SK-N-SH (cell line): ENCODE results near the gene ELANE. TPM values are rescaled to one million over a fixed set of nuclear protein-coding genes. Genes with fewer than 3 reads are reported as not detected.

Experiments used
- CTCF ChIA-PET: fragments of 300-600, 350-600 bp; formaldehyde crosslinking; extraction: SDS; loops from one replicate; lab custom pipeline; 2021; lab: Yijun Ruan, JAX
- POLR2A ChIA-PET: fragments of 350-600 bp; sonication (Branson Sonifier 250); formaldehyde crosslinking; extraction: SDS; loops from one replicate; lab custom pipeline; 2020; ENCODE audit warnings: antibody characterized with exemption, inconsistent platforms; lab: Yijun Ruan, JAX
- DNase-seq: peaks from one replicate; pipeline ENCODE4 v3.0.0; 2012
- H2AFZ ChIP-seq: fragments of 200-600 bp; sonication (generic); 2 replicates; pipeline ENCODE4 v1.8.1; 2016; ENCODE audit warnings: antibody characterized with exemption, mild to moderate bottlenecking, low read depth
- H3F3A ChIP-seq: fragments of 200-600 bp; sonication (generic); replicated peaks from 2 replicates; pipeline ENCODE3; 2016; ENCODE audit warnings: antibody characterized with exemption, mild to moderate bottlenecking; ENCODE audit not compliant: insufficient read depth
- H3K27ac ChIP-seq, 2 experiments: fragments of 200-500 bp in 1 of 2; fragments of 200-600 bp in 1 of 2; sonication (Bioruptor generic) in 1 of 2; sonication (generic), shearing (Covaris generic) in 1 of 2; 2 replicates each; pipeline versions ENCODE4 v1.5.1 to v1.6.1; 2014 to 2016; ENCODE audit warnings: low read depth in 2 of 2, inconsistent platforms in 1 of 2, low read length in 1 of 2, mild to moderate bottlenecking in 1 of 2, mixed read lengths in 1 of 2
- H3K27me3 ChIP-seq: fragments of 200-600 bp; sonication (generic), shearing (Covaris generic); 2 replicates; pipeline ENCODE4 v1.6.1; 2016; ENCODE audit warnings: mixed run types; ENCODE audit not compliant: insufficient read depth
- H3K36me3 ChIP-seq, 2 experiments: fragments of 200-500 bp in 1 of 2; fragments of 200-600 bp in 1 of 2; sonication (Bioruptor generic) in 1 of 2; sonication (generic) in 1 of 2; replicated peaks in 1 of 2; 2 replicates each; pipeline versions ENCODE3 to v1.5.1; 2014 to 2016; ENCODE audit warnings: low read length in 1 of 2, mild to moderate bottlenecking in 1 of 2; ENCODE audit not compliant: insufficient read depth in 2 of 2, control insufficient read depth in 1 of 2
- H3K4me1 ChIP-seq, 2 experiments: fragments of 200-500 bp in 1 of 2; fragments of 200-600 bp in 1 of 2; sonication (Bioruptor generic) in 1 of 2; sonication (generic), shearing (Covaris generic) in 1 of 2; 2 replicates each; pipeline versions ENCODE4 v1.5.1 to v1.6.1; 2014 to 2016; ENCODE audit warnings: low read depth in 1 of 2, low read length in 1 of 2, mixed run types in 1 of 2; ENCODE audit not compliant: insufficient read depth in 2 of 2, control insufficient read depth in 1 of 2
- H3K4me2 ChIP-seq: fragments of 200-600 bp; sonication (generic), shearing (Covaris generic); 2 replicates; pipeline ENCODE4 v1.6.1; 2017; ENCODE audit warnings: mixed run types
- H3K4me3 ChIP-seq, 2 experiments: fragments of 200-500 bp in 1 of 2; fragments of 200-600 bp in 1 of 2; sonication (Bioruptor generic) in 1 of 2; sonication (generic), shearing (Covaris generic) in 1 of 2; 2 replicates each; pipeline versions ENCODE4 v1.5.1 to v1.8.1; 2014 to 2016; ENCODE audit warnings: low read depth in 2 of 2, inconsistent platforms in 1 of 2, low read length in 1 of 2, mild to moderate bottlenecking in 1 of 2, mixed read lengths in 1 of 2, moderate library complexity in 1 of 2
- H3K79me2 ChIP-seq: fragments of 200-600 bp; sonication (generic); 2 replicates; pipeline ENCODE4 v1.8.1; 2017; ENCODE audit warnings: mild to moderate bottlenecking; ENCODE audit not compliant: insufficient read depth
- H3K9ac ChIP-seq: fragments of 200-600 bp; sonication (generic); 2 replicates; pipeline ENCODE4 v1.6.1; 2017; ENCODE audit warnings: mixed run types
- H3K9me2 ChIP-seq: fragments of 200-600 bp; sonication (generic); 2 replicates; pipeline ENCODE4 v1.6.1; 2017; ENCODE audit warnings: mixed run types
- H3K9me3 ChIP-seq: fragments of 200-600 bp; sonication (generic); 2 replicates; pipeline ENCODE4 v1.6.1; 2017; ENCODE audit warnings: mixed run types, mild to moderate bottlenecking, moderate library complexity
- H4K20me1 ChIP-seq: fragments of 200-600 bp; sonication (generic); 2 replicates; pipeline ENCODE4 v1.6.1; 2017; ENCODE audit warnings: mild to moderate bottlenecking, mixed run types; ENCODE audit not compliant: insufficient read depth
- CHD2 ChIP-seq: fragments of 150-350 bp; IDR thresholded peaks from 2 replicates; pipeline ENCODE4 v1.6.1; 2018; ENCODE audit warnings: low read length; ENCODE audit not compliant: partially characterized antibody
- FOSL2 ChIP-seq: IDR thresholded peaks from 2 replicates; pipeline ENCODE4 v1.4.0; 2012; ENCODE audit warnings: low read depth, mild to moderate bottlenecking, moderate library complexity, borderline replicate concordance
- MAX ChIP-seq: IDR thresholded peaks from 2 replicates; pipeline ENCODE4 v1.4.0; 2012; ENCODE audit warnings: low read depth
- MEF2A ChIP-seq: IDR thresholded peaks from 2 replicates; pipeline ENCODE4 v1.4.0; 2012; ENCODE audit warnings: low read depth, borderline replicate concordance
- MXI1 ChIP-seq: IDR thresholded peaks from 2 replicates; pipeline ENCODE4 v1.6.1; 2012; ENCODE audit warnings: mild to moderate bottlenecking, low read depth, low read length, improper control_type of control experiment
- RAD21 ChIP-seq: IDR thresholded peaks from 2 replicates; pipeline ENCODE4 v1.6.1; 2012; ENCODE audit warnings: mild to moderate bottlenecking, low read length
- RCOR1 ChIP-seq: fragments of 150-350 bp; IDR thresholded peaks from 2 replicates; pipeline ENCODE4 v1.6.1; 2017; ENCODE audit warnings: antibody characterized with exemption, low read length
- RXRA ChIP-seq: IDR thresholded peaks from 2 replicates; pipeline ENCODE4 v1.4.0; 2012; ENCODE audit warnings: low read depth, mild to moderate bottlenecking, borderline replicate concordance
- SIN3A ChIP-seq: IDR thresholded peaks from 2 replicates; pipeline ENCODE4 v1.6.1; 2012; ENCODE audit warnings: low read depth, mild to moderate bottlenecking, low read length, moderate library complexity, borderline replicate concordance
- SMC3 ChIP-seq: IDR thresholded peaks from 2 replicates; pipeline ENCODE4 v1.6.1; 2012; ENCODE audit warnings: low read depth, low read length, improper control_type of control experiment
- TAF1 ChIP-seq: IDR thresholded peaks from 2 replicates; pipeline ENCODE4 v1.6.1; 2012; ENCODE audit warnings: low read depth, mild to moderate bottlenecking, low read length, moderate library complexity, borderline replicate concordance
- USF2 ChIP-seq: fragments of 150-350 bp; IDR thresholded peaks from 2 replicates; pipeline ENCODE4 v1.6.1; 2017; ENCODE audit warnings: antibody characterized with exemption, low read length, low read depth, borderline replicate concordance
- YY1 ChIP-seq: IDR thresholded peaks from 2 replicates; pipeline ENCODE4 v1.4.0; 2012; ENCODE audit warnings: low read depth, mild to moderate bottlenecking
- WGBS: methylation state at CpG from one replicate; pipeline ENCODE4 v1.1.6; 2017; ENCODE audit warnings: low lambda C conversion rate; 5-methylcytosine and 5-hydroxymethylcytosine counted together
- polyA plus RNA-seq, 3 experiments: library from polyadenylated mRNA; depleted of rRNA; stranded (reverse); fragments of >200 nt; gene quantifications; 2 replicates each; pipeline ENCODE4 v1.2.3, GENCODE V29; 2012
- TF ChIP-seq, protein P1 (sequence below): IDR thresholded peaks from 2 replicates; pipeline ENCODE4 v1.6.1; 2012; ENCODE audit warnings: mild to moderate bottlenecking, low read depth, low read length, moderate library complexity
- TF ChIP-seq, protein P2 (sequence below): IDR thresholded peaks from 2 replicates; pipeline ENCODE4; 2012

The ELANE gene
- polyA plus RNA-seq, 1 of the 3 experiments (the other 2 are of a cell fraction): not detected

- no peak overlapping the region for H2AFZ ChIP-seq
- peaks cover 14% of the 10 kb centered on the region for H3K79me2 ChIP-seq
- H3K27me3 ChIP-seq: no peaks in the 10 kb centered on the region
- peaks cover 0 to 4% of the 10 kb centered on the region in 2 experiments; a peak in 1 of 4 replicates for H3K4me1 ChIP-seq
- H3K4me2 ChIP-seq: peak overlapping the region; percentile 88
- peak; percentile 82 for DNase-seq
- no peaks in the 10 kb centered on the region for H3K9me3 ChIP-seq
- ChIA-PET POLR2A (interaction anchor here (1.4 kb wide), 1 partner anchor 92 kb away, joined by 5 read pairs; the partner anchor contains the start of gene WDR18), CTCF (interaction anchor here (0.7 to 1.0 kb wide), 2 partner anchors 29 to 36 kb away, joined by 3 to 4 read pairs; no protein-coding TSS in a partner anchor)
- peaks cover 15% of the 10 kb centered on the region for H3F3A ChIP-seq
- H3K4me3 ChIP-seq: peak overlapping the region; percentile 81 to 87
- H3K36me3 ChIP-seq: peaks cover 4 to 25% of the 10 kb centered on the region in 2 experiments
- H4K20me1 ChIP-seq: no peaks in the 10 kb centered on the region
- H3K9me2 ChIP-seq: no peaks in the 10 kb centered on the region
- 6% methylated on average over 25 of the region's 27 CpGs for WGBS
- peak overlapping the region; percentile 72 to 97; a peak in 3 of 4 replicates for H3K27ac ChIP-seq
- TF ChIP-seq RCOR1: no peak
- TF ChIP-seq SIN3A: no peak
- peak overlapping the region; percentile 95 for H3K9ac ChIP-seq
Observed at GRCh38 chr19:892243-892893, 40.3 kb downstream of the ELANE start.

- no peaks in the 10 kb centered on the region for H3K9me3 ChIP-seq
- ChIA-PET CTCF (interaction anchor here (0.7 to 1.1 kb wide), 5 partner anchors 29 to 123 kb away, joined by 3 to 8 read pairs (median 3); no protein-coding TSS in a partner anchor), POLR2A (interaction anchor here (0.7 to 1.4 kb wide), 2 partner anchors 91 to 182 kb away, joined by 4 to 5 read pairs; partner anchors contain the start of gene WDR18)
- no peaks in the 10 kb centered on the region for H3K27me3 ChIP-seq
- peaks cover 12% of the 10 kb centered on the region for H3F3A ChIP-seq
- H4K20me1 ChIP-seq: no peaks in the 10 kb centered on the region
- DNase-seq: peak; percentile 98
- peak within 1 kb of the TSS; percentile 72 to 97 for H3K27ac ChIP-seq
- H3K79me2 ChIP-seq: peaks cover 14% of the 10 kb centered on the region
- H3K9ac ChIP-seq: peak within 1 kb of the TSS; percentile 95
- WGBS: under 1% methylated on average over 38 of the region's 69 CpGs
- H3K36me3 ChIP-seq: peaks cover under 1 to 28% of the 10 kb centered on the region in 2 experiments
- peak within 1 kb of the TSS; percentile 81 to 87 for H3K4me3 ChIP-seq
- H3K4me1 ChIP-seq: peaks cover 0 to 4% of the 10 kb centered on the region in 2 experiments; a peak in 1 of 4 replicates
- no peaks in the 10 kb centered on the region for H3K9me2 ChIP-seq
- peak within 1 kb of the TSS; percentile 88 for H3K4me2 ChIP-seq
- H2AFZ ChIP-seq: peak within 1 kb of the TSS; percentile 43
- no peak for TF ChIP-seq RAD21
- TF ChIP-seq YY1: peak; percentile 89
- TF ChIP-seq, protein P1, sequence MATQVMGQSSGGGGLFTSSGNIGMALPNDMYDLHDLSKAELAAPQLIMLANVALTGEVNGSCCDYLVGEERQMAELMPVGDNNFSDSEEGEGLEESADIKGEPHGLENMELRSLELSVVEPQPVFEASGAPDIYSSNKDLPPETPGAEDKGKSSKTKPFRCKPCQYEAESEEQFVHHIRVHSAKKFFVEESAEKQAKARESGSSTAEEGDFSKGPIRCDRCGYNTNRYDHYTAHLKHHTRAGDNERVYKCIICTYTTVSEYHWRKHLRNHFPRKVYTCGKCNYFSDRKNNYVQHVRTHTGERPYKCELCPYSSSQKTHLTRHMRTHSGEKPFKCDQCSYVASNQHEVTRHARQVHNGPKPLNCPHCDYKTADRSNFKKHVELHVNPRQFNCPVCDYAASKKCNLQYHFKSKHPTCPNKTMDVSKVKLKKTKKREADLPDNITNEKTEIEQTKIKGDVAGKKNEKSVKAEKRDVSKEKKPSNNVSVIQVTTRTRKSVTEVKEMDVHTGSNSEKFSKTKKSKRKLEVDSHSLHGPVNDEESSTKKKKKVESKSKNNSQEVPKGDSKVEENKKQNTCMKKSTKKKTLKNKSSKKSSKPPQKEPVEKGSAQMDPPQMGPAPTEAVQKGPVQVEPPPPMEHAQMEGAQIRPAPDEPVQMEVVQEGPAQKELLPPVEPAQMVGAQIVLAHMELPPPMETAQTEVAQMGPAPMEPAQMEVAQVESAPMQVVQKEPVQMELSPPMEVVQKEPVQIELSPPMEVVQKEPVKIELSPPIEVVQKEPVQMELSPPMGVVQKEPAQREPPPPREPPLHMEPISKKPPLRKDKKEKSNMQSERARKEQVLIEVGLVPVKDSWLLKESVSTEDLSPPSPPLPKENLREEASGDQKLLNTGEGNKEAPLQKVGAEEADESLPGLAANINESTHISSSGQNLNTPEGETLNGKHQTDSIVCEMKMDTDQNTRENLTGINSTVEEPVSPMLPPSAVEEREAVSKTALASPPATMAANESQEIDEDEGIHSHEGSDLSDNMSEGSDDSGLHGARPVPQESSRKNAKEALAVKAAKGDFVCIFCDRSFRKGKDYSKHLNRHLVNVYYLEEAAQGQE: no peak
- TF ChIP-seq MXI1: peak; percentile 26
- TF ChIP-seq FOSL2: no peak; the same call in 1 of the 2 replicates
- TF ChIP-seq, protein P2, sequence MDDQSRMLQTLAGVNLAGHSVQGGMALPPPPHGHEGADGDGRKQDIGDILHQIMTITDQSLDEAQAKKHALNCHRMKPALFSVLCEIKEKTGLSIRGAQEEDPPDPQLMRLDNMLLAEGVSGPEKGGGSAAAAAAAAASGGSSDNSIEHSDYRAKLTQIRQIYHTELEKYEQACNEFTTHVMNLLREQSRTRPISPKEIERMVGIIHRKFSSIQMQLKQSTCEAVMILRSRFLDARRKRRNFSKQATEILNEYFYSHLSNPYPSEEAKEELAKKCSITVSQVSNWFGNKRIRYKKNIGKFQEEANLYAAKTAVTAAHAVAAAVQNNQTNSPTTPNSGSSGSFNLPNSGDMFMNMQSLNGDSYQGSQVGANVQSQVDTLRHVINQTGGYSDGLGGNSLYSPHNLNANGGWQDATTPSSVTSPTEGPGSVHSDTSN: no peak
- TF ChIP-seq SIN3A: peak; percentile 19; the same call in 1 of the 2 replicates
- TF ChIP-seq TAF1: peak; percentile 74
- TF ChIP-seq RXRA: no peak
- TF ChIP-seq USF2: no peak
- no peak for TF ChIP-seq MEF2A
- no peak for TF ChIP-seq CHD2
- TF ChIP-seq SMC3: no peak
- TF ChIP-seq MAX: peak; percentile 39; the same call in 1 of the 2 replicates
Observed at GRCh38 chr19:892894-893689, 41.0 kb downstream of the ELANE start, which contains the start of the genes MED16 and RNU6-9. TSS of gene MED16 (minus strand) at chr19:893187. CDS start at chr19:891131, 2,056 bp downstream. TSS of gene RNU6-9 (plus strand) at chr19:893484.
